Measurements from ENCODE around the gene RASA3.
"Not testable (repeated sequence)": the region's sequence is repeated elsewhere in the genome, so short reads cannot be mapped to it uniquely, and the experiment has no call there.

RASA3 gene

GRCh38 chr13:114141261-114141996, 9.0 kb upstream of the RASA3 start:
- peak; percentile 0 for DNase-seq

- DNase-seq = peak; percentile 27
Measured at GRCh38 chr13:114140906-114141250, 8.5 kb upstream of the RASA3 start.

GRCh38 chr13:114140131-114140905, 7.9 kb upstream of the RASA3 start:
- peak; percentile 14 for DNase-seq

- peak; percentile 1 for DNase-seq
Measured at GRCh38 chr13:114136576-114136975, 4.2 kb upstream of the RASA3 start.

- no peak for DNase-seq
Measured at GRCh38 chr13:114135731-114136171, 3.3 kb upstream of the RASA3 start.

- no peak for DNase-seq
Measured at GRCh38 chr13:114134944-114135610, 2.7 kb upstream of the RASA3 start.

- DNase-seq = peak; percentile 65
Measured at GRCh38 chr13:114134111-114134943, 1.9 kb upstream of the RASA3 start.

- DNase-seq = not testable (repeated sequence)
Measured at GRCh38 chr13:114133552-114133951, 1.1 kb upstream of the RASA3 start.

GRCh38 chr13:114133126-114133525, 703 bp upstream of the RASA3 start:
- not testable (repeated sequence) for DNase-seq

- DNase-seq = peak; percentile 86
Measured at GRCh38 chr13:114131583-114132418, 622 bp downstream of the RASA3 start.

GRCh38 chr13:114130837-114131582, 1.4 kb downstream of the RASA3 start:
- peak; percentile 82 for DNase-seq

GRCh38 chr13:114130131-114130836, 2.1 kb downstream of the RASA3 start:
- DNase-seq = peak; percentile 40

GRCh38 chr13:114129649-114130062, 2.8 kb downstream of the RASA3 start:
- no peak for DNase-seq

- peak; percentile 63 for DNase-seq
Measured at GRCh38 chr13:114128624-114129522, 3.5 kb downstream of the RASA3 start.

GRCh38 chr13:114128348-114128623, 4.1 kb downstream of the RASA3 start:
- DNase-seq = no peak

- no peak for DNase-seq
Measured at GRCh38 chr13:114127473-114128347, 4.7 kb downstream of the RASA3 start.

GRCh38 chr13:114126789-114127472, 5.5 kb downstream of the RASA3 start:
- DNase-seq = no peak

- DNase-seq = not testable (repeated sequence)
Measured at GRCh38 chr13:114126086-114126485, 6.3 kb downstream of the RASA3 start.
